GM23338 (cell line): ENCODE measurements around the gene CDH8. TPM values are rescaled to one million over a fixed set of nuclear protein-coding genes. Genes with fewer than 3 reads are reported as not detected.

Experiments used
- ATAC-seq: fragments of 200-7000 bp; cut with Tn5 transposase; 3 replicates; pipeline ENCODE4 v1.9.1; 2020
- DNase-seq: peaks from one replicate; pipeline ENCODE4 v3.0.0-alpha.2; 2015; ENCODE audit warnings: low spot score
- H2AFZ ChIP-seq: fragments of 200-600 bp; sonication (generic); 2 replicates; pipeline ENCODE4 v1.8.0; 2016; ENCODE audit warnings: antibody characterized with exemption, mild to moderate bottlenecking, moderate library complexity
- H3F3A ChIP-seq: fragments of 200-600 bp; sonication (generic); replicated peaks from 2 replicates; pipeline ENCODE4 v1.8.0; 2017; ENCODE audit warnings: antibody characterized with exemption, mixed run types, low read depth
- H3K27ac ChIP-seq: fragments of 200-600 bp; sonication (generic); 2 replicates; pipeline ENCODE4 v1.6.1; 2016; ENCODE audit warnings: low read depth
- H3K27me3 ChIP-seq: fragments of 200-600 bp; sonication (generic); 2 replicates; pipeline ENCODE4 v1.8.0; 2016; ENCODE audit warnings: mild to moderate bottlenecking, mixed run types, moderate library complexity; ENCODE audit not compliant: insufficient read depth
- H3K36me3 ChIP-seq: fragments of 200-600 bp; sonication (generic); 2 replicates; pipeline ENCODE4 v1.8.0; 2016; ENCODE audit warnings: mild to moderate bottlenecking; ENCODE audit not compliant: insufficient read depth
- H3K4me1 ChIP-seq: fragments of 200-600 bp; sonication (generic); 2 replicates; pipeline ENCODE4 v1.8.0; 2016; ENCODE audit warnings: mild to moderate bottlenecking, moderate library complexity; ENCODE audit not compliant: insufficient read depth
- H3K4me2 ChIP-seq: fragments of 200-600 bp; sonication (generic); 2 replicates; pipeline ENCODE4 v1.7.1; 2017; ENCODE audit warnings: mixed run types
- H3K4me3 ChIP-seq: fragments of 200-600 bp; sonication (generic); 2 replicates; pipeline ENCODE4 v1.6.1; 2016; ENCODE audit warnings: mixed run types
- H3K79me2 ChIP-seq: fragments of 200-600 bp; sonication (generic); replicated peaks from 2 replicates; pipeline ENCODE4 v1.8.0; 2017; ENCODE audit warnings: mild to moderate bottlenecking; ENCODE audit not compliant: insufficient read depth
- H3K9me2 ChIP-seq: fragments of 200-600 bp; sonication (generic); 2 replicates; pipeline ENCODE4 v1.8.0; 2017; ENCODE audit not compliant: insufficient read depth
- H4K20me1 ChIP-seq: fragments of 200-600 bp; sonication (generic); replicated peaks from 2 replicates; pipeline ENCODE4 v1.8.0; 2017; ENCODE audit warnings: mild to moderate bottlenecking; ENCODE audit not compliant: insufficient read depth
- H3K27ac Mint-ChIP-seq: 2 replicates; pipeline ENCODE4 v1.8.0; 2020; ENCODE audit warnings: inconsistent platforms, mild to moderate bottlenecking, moderate library complexity, mixed read lengths
- H3K27me3 Mint-ChIP-seq: 3 replicates; pipeline ENCODE4 v1.8.0; 2022; ENCODE audit warnings: low read depth, mild to moderate bottlenecking, moderate library complexity, mixed read lengths, inconsistent platforms; ENCODE audit not compliant: insufficient read depth, poor library complexity
- H3K36me3 Mint-ChIP-seq: 3 replicates; pipeline ENCODE4 v1.8.0; 2021; ENCODE audit warnings: low read depth, mild to moderate bottlenecking, inconsistent platforms, moderate library complexity, mixed read lengths
- H3K4me1 Mint-ChIP-seq: 3 replicates; pipeline ENCODE4 v1.8.0; 2020; ENCODE audit warnings: mild to moderate bottlenecking, inconsistent platforms, mixed read lengths
- H3K4me3 Mint-ChIP-seq: 3 replicates; pipeline ENCODE4 v1.8.0; 2021; ENCODE audit warnings: moderate library complexity, mild to moderate bottlenecking, inconsistent platforms, mixed read lengths
- H3K9me3 Mint-ChIP-seq: 3 replicates; pipeline ENCODE4 v1.8.0; 2020; ENCODE audit warnings: moderate library complexity, mild to moderate bottlenecking, inconsistent platforms, mixed read lengths
- CREB1 ChIP-seq: fragments of 250-450 bp; sonication (Bioruptor Pico); IDR thresholded peaks from 2 replicates; pipeline ENCODE4 v1.5.0; 2020; ENCODE audit warnings: low read depth, mild to moderate bottlenecking, moderate library complexity
- CTCF ChIP-seq, 2 experiments: fragments of 200-600 bp in 1 of 2; sonication (generic) in 1 of 2; conservative IDR thresholded peaks; 2 replicates each; pipeline versions ENCODE4 v1.5.1 to v1.6.1; 2016 to 2017; ENCODE audit warnings: antibody characterized with exemption in 2 of 2, low read depth in 2 of 2, mild to moderate bottlenecking in 2 of 2, moderate library complexity in 1 of 2
- ETS1 ChIP-seq: IDR thresholded peaks from 2 replicates; pipeline ENCODE4 v1.6.1; 2016; ENCODE audit warnings: antibody characterized with exemption
- EZH2 ChIP-seq: fragments of 200-600 bp; sonication (generic); IDR thresholded peaks from one replicate; pipeline ENCODE4 v1.8.0; 2017; ENCODE audit warnings: antibody characterized with exemption, mild to moderate bottlenecking, low read depth; ENCODE audit not compliant: unreplicated experiment
- EZH2phosphoT487 ChIP-seq: fragments of 200-600 bp; sonication (generic); IDR thresholded peaks from one replicate; pipeline ENCODE4 v1.8.1; 2018; ENCODE audit warnings: antibody characterized with exemption; ENCODE audit not compliant: unreplicated experiment
- JUNB ChIP-seq: IDR thresholded peaks from one replicate; pipeline ENCODE4 v1.6.1; 2016; ENCODE audit warnings: antibody characterized with exemption; ENCODE audit not compliant: unreplicated experiment
- NANOG ChIP-seq: IDR thresholded peaks from 2 replicates; pipeline ENCODE4 v1.6.1; 2016; ENCODE audit warnings: antibody characterized with exemption, borderline replicate concordance
- POLR2AphosphoS5 ChIP-seq: IDR thresholded peaks from 2 replicates; pipeline ENCODE4 v1.6.1; 2016; ENCODE audit warnings: antibody characterized with exemption, low read depth
- STAT1 ChIP-seq: IDR thresholded peaks from one replicate; pipeline ENCODE4 v1.6.1; 2016; ENCODE audit warnings: antibody characterized with exemption; ENCODE audit not compliant: unreplicated experiment
- ZNF114 ChIP-seq: fragments of 250-450 bp; sonication (Bioruptor Pico); IDR thresholded peaks from 2 replicates; pipeline ENCODE4 v1.5.0; 2020; ENCODE audit warnings: mild to moderate bottlenecking, moderate library complexity
- ZNF331 ChIP-seq: fragments of 250-450 bp; sonication (Bioruptor Pico); IDR thresholded peaks from 2 replicates; pipeline ENCODE4 v1.5.0; 2020; ENCODE audit warnings: low read depth, mild to moderate bottlenecking, moderate library complexity
- polyA plus RNA-seq: library from polyadenylated mRNA; unstranded; fragments of >200 nt; fragmentation: Nextera tagmentation; extraction: Ambion mirVana; gene quantifications from 2 replicates; pipeline ENCODE4 v1.2.1, GENCODE V29; 2016
- total RNA-seq: library from RNA; depleted of rRNA; stranded (reverse); fragments of >200 nt; shearing (Covaris generic); gene quantifications from 2 replicates; pipeline ENCODE4 v1.2.3, GENCODE V29; 2014

The CDH8 gene
- total and polyA plus RNA-seq, 2 experiments from 2014 or later, result 10.2 to 11.7 TPM

GRCh38 chr16:61944004-61944403 is 92.2 kb downstream of the CDH8 start (continued):
- TF ChIP-seq CTCF (conservative IDR thresholded peaks at IDR 0.05; ENCODE audit: low read depth in 2 of 2) (no peak), NANOG (no peak)

- H3K27me3 Mint-ChIP-seq, result no peaks in the 10 kb centered on the region
Measured at GRCh38 chr16:61940611-61941010, 95.6 kb downstream of the CDH8 start.

GRCh38 chr16:61937646-61938045 is 98.6 kb downstream of the CDH8 start:
- no peaks in the 10 kb centered on the region for H4K20me1 ChIP-seq

More at GRCh38 chr16:61940611-61941010, 95.6 kb downstream of the CDH8 start:
- Histone ChIP-seq H3F3A (no peaks in the 10 kb centered on the region), H3K9me2 (no peaks in the 10 kb centered on the region), H3K4me2 (no peak overlapping the region), H3K27ac (no peak overlapping the region), H3K4me3 (no peak overlapping the region), H3K79me2 (no peaks in the 10 kb centered on the region), H4K20me1 (no peaks in the 10 kb centered on the region), H3K4me1 (peaks cover 8% of the 10 kb centered on the region; the same call in 1 of the 2 replicates), H3K27me3 (no peaks in the 10 kb centered on the region), H3K36me3 (no peaks in the 10 kb centered on the region), H2AFZ (no peak overlapping the region)
- DNase-seq (no peak), ATAC-seq (no peak)
- Mint-ChIP-seq H3K27ac (no peak overlapping the region), H3K4me1 (peaks cover 5% of the 10 kb centered on the region), H3K9me3 (no peaks in the 10 kb centered on the region), H3K4me3 (no peak overlapping the region), H3K36me3 (no peaks in the 10 kb centered on the region)
- no peak for TF ChIP-seq EZH2phosphoT487
- no peak for TF ChIP-seq POLR2AphosphoS5
- no peak for TF ChIP-seq CREB1 (CRISPR knock-in tag)
- TF ChIP-seq ZNF114 (CRISPR knock-in tag), result no peak
- TF ChIP-seq EZH2, result no peak
- TF ChIP-seq NANOG, result no peak
- TF ChIP-seq ETS1, result no peak
- TF ChIP-seq JUNB, result no peak
- TF ChIP-seq STAT1, result no peak

More at GRCh38 chr16:61937646-61938045, 98.6 kb downstream of the CDH8 start:
- ATAC-seq (no peak), DNase-seq (no peak)
- peaks cover 5% of the 10 kb centered on the region; the same call in 1 of the 2 replicates for H3K4me1 ChIP-seq
- Mint-ChIP-seq H3K4me3 (no peak overlapping the region), H3K9me3 (no peaks in the 10 kb centered on the region), H3K27ac (no peak overlapping the region), H3K36me3 (no peaks in the 10 kb centered on the region), H3K4me1 (peaks cover 11% of the 10 kb centered on the region; the same call in 2 of the 3 replicates), H3K27me3 (no peaks in the 10 kb centered on the region)
- H3F3A ChIP-seq, result no peaks in the 10 kb centered on the region
- no peak overlapping the region for H3K27ac ChIP-seq
- H3K4me2 ChIP-seq, result no peak overlapping the region
- H2AFZ ChIP-seq, result no peak overlapping the region
- H3K36me3 ChIP-seq, result no peaks in the 10 kb centered on the region
- no peak for TF ChIP-seq POLR2AphosphoS5
- TF ChIP-seq ZNF331 (CRISPR knock-in tag), result no peak
- H3K4me3 ChIP-seq, result no peak overlapping the region
- H3K9me2 ChIP-seq, result no peaks in the 10 kb centered on the region
- no peaks in the 10 kb centered on the region for H3K79me2 ChIP-seq
- H3K27me3 ChIP-seq, result no peaks in the 10 kb centered on the region
